SK-N-SH treated with all-trans-retinoic acid at 6 μM for 48 hours (cell line): ENCODE data around the gene SAMD4A.

Experiments used
- ATAC-seq: fragments of 200-7000 bp; cut with Tn5 transposase; 3 replicates; pipeline ENCODE4 v1.9.1; 2020; ENCODE audit warnings: mild to moderate bottlenecking, moderate library complexity
- ESRRG ChIP-seq: fragments of 250-450 bp; sonication (Bioruptor Pico); IDR thresholded peaks from 2 replicates; pipeline ENCODE4 v1.6.1; 2021; ENCODE audit warnings: mild to moderate bottlenecking
- ISL1 ChIP-seq: fragments of 250-450 bp; sonication (Bioruptor Pico); IDR thresholded peaks from 2 replicates; pipeline ENCODE4 v2.1.2; 2022; ENCODE audit warnings: mild to moderate bottlenecking, moderate library complexity
- OSR1 ChIP-seq: fragments of 250-450 bp; sonication (Bioruptor Pico); IDR thresholded peaks from 2 replicates; pipeline ENCODE4 v1.8.0; 2022; ENCODE audit warnings: moderate library complexity, mild to moderate bottlenecking, inconsistent platforms
- PATZ1 ChIP-seq: fragments of 250-450 bp; sonication (Bioruptor Pico); IDR thresholded peaks from 2 replicates; pipeline ENCODE4 v1.8.0; 2020; ENCODE audit warnings: mild to moderate bottlenecking, moderate library complexity, borderline replicate concordance
- PPARA ChIP-seq: fragments of 250-450 bp; sonication (Bioruptor Pico); IDR thresholded peaks from 2 replicates; pipeline ENCODE4 v1.5.0; 2020; ENCODE audit warnings: mild to moderate bottlenecking, borderline replicate concordance
- RARB ChIP-seq: fragments of 250-450 bp; sonication (Bioruptor Pico); IDR thresholded peaks from 2 replicates; pipeline ENCODE4 v1.8.0; 2021; ENCODE audit warnings: mild to moderate bottlenecking, moderate library complexity
- TCF4 ChIP-seq: fragments of 250-450 bp; sonication (Bioruptor Pico); IDR thresholded peaks from 2 replicates; pipeline ENCODE4 v1.8.0; 2021; ENCODE audit warnings: mild to moderate bottlenecking, moderate library complexity, borderline replicate concordance
- TSHZ2 ChIP-seq: fragments of 250-450 bp; sonication (Bioruptor Pico); IDR thresholded peaks from 2 replicates; pipeline ENCODE4 v1.5.0; 2020; ENCODE audit warnings: mild to moderate bottlenecking, moderate library complexity
- ZC3H10 ChIP-seq: fragments of 250-450 bp; sonication (Bioruptor Pico); IDR thresholded peaks from 2 replicates; pipeline ENCODE4 v1.5.1; 2021; ENCODE audit warnings: mild to moderate bottlenecking, moderate library complexity
- ZNF565 ChIP-seq: fragments of 450-650 bp; formaldehyde crosslinking; conservative IDR thresholded peaks from 2 replicates; pipeline ENCODE4 v1.5.0; 2020; ENCODE audit warnings: low read depth, mild to moderate bottlenecking, moderate library complexity
- ZNF70 ChIP-seq: fragments of 450-650 bp; formaldehyde crosslinking; IDR thresholded peaks from 2 replicates; pipeline ENCODE4 v1.5.0; 2020; ENCODE audit warnings: mild to moderate bottlenecking, moderate library complexity
- ZNF8 ChIP-seq: fragments of 450-650 bp; formaldehyde crosslinking; IDR thresholded peaks from 2 replicates; pipeline ENCODE4 v1.5.0; 2020; ENCODE audit warnings: mild to moderate bottlenecking, moderate library complexity
- TF ChIP-seq, protein P1 (sequence below): fragments of 250-450 bp; sonication (Bioruptor Pico); IDR thresholded peaks from 2 replicates; pipeline ENCODE4 v1.5.1; 2020; ENCODE audit warnings: low read depth, mild to moderate bottlenecking, moderate library complexity
- TF ChIP-seq, protein P2 (sequence below): fragments of 250-450 bp; sonication (Bioruptor Pico); IDR thresholded peaks from 2 replicates; pipeline ENCODE4 v1.5.1; 2021; ENCODE audit warnings: mild to moderate bottlenecking, moderate library complexity
- TF ChIP-seq, protein P3 (sequence below): fragments of 250-450 bp; sonication (Bioruptor Pico); IDR thresholded peaks from 2 replicates; pipeline ENCODE4 v1.8.0; 2021; ENCODE audit warnings: low read depth, mild to moderate bottlenecking, moderate library complexity, borderline replicate concordance

The SAMD4A gene

GRCh38 chr14:54529811-54530210, 37.1 kb upstream of the SAMD4A start:
- TF ChIP-seq OSR1: no peak
- no peak for TF ChIP-seq ZNF565 (CRISPR knock-in tag)
- TF ChIP-seq, protein P1, sequence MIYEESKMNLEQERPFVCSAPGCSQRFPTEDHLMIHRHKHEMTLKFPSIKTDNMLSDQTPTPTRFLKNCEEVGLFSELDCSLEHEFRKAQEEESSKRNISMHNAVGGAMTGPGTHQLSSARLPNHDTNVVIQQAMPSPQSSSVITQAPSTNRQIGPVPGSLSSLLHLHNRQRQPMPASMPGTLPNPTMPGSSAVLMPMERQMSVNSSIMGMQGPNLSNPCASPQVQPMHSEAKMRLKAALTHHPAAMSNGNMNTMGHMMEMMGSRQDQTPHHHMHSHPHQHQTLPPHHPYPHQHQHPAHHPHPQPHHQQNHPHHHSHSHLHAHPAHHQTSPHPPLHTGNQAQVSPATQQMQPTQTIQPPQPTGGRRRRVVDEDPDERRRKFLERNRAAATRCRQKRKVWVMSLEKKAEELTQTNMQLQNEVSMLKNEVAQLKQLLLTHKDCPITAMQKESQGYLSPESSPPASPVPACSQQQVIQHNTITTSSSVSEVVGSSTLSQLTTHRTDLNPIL (CRISPR knock-in tag): no peak
- TF ChIP-seq ZNF8 (CRISPR knock-in tag): no peak
- peak; percentile 40; the same call in 1 of the 2 replicates for TF ChIP-seq ISL1
- no peak for TF ChIP-seq ZC3H10 (CRISPR knock-in tag)
- no peak for TF ChIP-seq RARB
- peak; percentile 82 for ATAC-seq

DNA sequence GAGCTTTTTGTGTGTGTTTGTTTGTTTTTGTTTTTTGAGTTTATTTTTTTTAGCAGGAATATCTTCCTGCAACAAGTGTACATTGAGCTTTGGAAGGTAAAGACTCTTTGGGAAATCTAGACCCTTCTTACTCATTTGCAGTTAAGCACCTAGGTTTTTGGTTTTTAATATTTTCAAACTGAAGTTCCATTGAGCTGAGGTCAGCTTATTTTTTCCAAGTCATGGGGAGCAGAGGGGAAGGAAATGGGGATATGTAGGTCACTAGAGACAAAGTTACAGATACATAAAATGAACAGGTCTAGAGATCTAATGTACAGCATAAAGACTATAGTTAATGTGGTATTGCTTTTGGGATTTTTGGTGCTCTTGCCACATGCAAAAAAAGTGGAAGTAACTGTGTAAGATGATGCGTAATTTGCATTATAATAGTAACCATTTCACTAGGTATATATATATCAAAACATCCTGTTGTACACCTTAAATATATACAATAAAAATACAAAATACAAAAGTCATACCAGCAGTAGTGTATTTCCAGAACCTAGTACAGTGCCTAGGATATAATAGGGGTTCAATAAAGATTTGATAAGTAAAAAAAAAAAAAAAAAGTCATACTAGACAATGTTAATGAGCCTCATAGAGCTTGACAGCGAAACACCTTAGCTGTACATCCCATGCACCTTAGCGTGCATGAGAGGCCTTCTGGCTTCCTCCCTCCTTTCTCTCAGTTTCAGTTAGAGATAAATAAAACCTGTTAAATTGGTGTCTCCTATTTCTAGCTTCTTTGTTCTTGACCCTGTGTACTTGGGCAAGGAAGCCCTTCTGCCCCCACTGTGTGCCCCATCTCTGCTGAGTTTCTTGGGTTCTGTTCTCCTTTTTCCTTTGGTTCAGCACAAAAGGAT, 34.6 kb upstream of the SAMD4A start:
- ATAC-seq: no peak
- TF ChIP-seq ZC3H10 (CRISPR knock-in tag) (no peak), OSR1 (no peak), TCF4 (CRISPR knock-in tag) (no peak)
- TF ChIP-seq, protein P1 (CRISPR knock-in tag): no peak

DNA sequence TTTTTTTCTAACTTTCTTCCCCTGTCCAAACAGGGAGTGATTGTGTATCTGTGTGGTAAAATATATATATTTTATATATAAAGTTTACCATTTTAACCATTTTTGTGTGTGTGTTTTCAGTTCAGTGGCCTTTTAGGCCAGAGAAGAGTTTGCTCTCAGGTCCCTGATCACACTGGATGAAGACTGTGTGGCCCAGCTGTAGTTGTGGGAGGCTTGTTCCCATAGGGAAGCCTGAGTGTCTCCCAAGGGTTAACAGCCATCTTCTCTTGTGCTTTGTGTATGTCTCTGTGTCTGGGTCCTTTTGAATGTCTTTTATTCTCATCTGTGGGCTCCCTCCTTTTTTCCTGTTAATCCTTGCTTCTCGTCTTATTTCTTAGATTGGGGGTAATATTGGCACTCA, 33.8 kb upstream of the SAMD4A start:
- no peak for ATAC-seq

DNA sequence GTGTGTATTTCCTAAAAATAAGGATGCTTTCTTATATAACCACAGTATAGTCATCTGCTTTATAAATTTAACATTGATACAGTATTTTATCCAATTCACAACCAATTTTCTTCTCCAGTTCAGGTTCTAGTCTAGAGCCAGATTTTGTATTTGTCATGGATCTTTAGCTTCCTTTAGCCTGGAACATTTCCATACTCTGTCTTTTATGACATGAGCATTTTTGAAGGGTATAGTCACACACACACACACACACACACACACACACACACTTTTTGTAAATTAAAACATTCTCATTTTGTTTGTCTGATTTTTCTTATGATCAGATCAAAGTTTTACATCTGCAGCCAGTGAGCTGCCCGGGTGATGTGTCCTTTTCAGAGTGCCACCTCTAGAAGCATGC, 31.8 kb upstream of the SAMD4A start:
- ATAC-seq: no peak
- TF ChIP-seq PPARA (CRISPR knock-in tag) (no peak), ESRRG (CRISPR knock-in tag) (no peak), ZC3H10 (CRISPR knock-in tag) (no peak), ZNF70 (no peak), TCF4 (CRISPR knock-in tag) (no peak), PATZ1 (CRISPR knock-in tag) (no peak), TSHZ2 (no peak)
- TF ChIP-seq, protein P2, sequence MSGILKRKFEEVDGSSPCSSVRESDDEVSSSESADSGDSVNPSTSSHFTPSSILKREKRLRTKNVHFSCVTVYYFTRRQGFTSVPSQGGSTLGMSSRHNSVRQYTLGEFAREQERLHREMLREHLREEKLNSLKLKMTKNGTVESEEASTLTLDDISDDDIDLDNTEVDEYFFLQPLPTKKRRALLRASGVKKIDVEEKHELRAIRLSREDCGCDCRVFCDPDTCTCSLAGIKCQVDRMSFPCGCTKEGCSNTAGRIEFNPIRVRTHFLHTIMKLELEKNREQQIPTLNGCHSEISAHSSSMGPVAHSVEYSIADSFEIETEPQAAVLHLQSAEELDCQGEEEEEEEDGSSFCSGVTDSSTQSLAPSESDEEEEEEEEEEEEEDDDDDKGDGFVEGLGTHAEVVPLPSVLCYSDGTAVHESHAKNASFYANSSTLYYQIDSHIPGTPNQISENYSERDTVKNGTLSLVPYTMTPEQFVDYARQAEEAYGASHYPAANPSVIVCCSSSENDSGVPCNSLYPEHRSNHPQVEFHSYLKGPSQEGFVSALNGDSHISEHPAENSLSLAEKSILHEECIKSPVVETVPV: no peak
- TF ChIP-seq, protein P3, sequence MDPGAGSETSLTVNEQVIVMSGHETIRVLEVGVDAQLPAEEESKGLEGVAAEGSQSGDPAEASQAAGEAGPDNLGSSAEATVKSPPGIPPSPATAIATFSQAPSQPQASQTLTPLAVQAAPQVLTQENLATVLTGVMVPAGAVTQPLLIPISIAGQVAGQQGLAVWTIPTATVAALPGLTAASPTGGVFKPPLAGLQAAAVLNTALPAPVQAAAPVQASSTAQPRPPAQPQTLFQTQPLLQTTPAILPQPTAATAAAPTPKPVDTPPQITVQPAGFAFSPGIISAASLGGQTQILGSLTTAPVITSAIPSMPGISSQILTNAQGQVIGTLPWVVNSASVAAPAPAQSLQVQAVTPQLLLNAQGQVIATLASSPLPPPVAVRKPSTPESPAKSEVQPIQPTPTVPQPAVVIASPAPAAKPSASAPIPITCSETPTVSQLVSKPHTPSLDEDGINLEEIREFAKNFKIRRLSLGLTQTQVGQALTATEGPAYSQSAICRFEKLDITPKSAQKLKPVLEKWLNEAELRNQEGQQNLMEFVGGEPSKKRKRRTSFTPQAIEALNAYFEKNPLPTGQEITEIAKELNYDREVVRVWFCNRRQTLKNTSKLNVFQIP: no peak

More for the DNA sequence above, 33.8 kb upstream of the SAMD4A start:
- no peak for TF ChIP-seq ZNF565 (CRISPR knock-in tag)
